Uterus (tissue), 2 donors: Measurements from ENCODE around the gene TPH2.

Experiments used
- POLR2A ChIP-seq, 2 donors: fragments of 450-650 bp; IDR thresholded peaks; one replicate each; pipeline ENCODE4 v1.6.1; 2016; ENCODE audit warnings: antibody characterized with exemption in 2 of 2, mild to moderate bottlenecking in 1 of 2, moderate library complexity in 1 of 2
- TF ChIP-seq, protein P1 (sequence below), 4 experiments: fragments of 200-600 bp in 2 of 4; fragments of 450-650 bp in 2 of 4; sonication (generic) in 2 of 4; IDR thresholded peaks; one replicate each; pipeline ENCODE4 v1.5.1; 2016 to 2019; ENCODE audit warnings: antibody characterized with exemption in 4 of 4, mild to moderate bottlenecking in 2 of 4, moderate library complexity in 1 of 4

DNA sequence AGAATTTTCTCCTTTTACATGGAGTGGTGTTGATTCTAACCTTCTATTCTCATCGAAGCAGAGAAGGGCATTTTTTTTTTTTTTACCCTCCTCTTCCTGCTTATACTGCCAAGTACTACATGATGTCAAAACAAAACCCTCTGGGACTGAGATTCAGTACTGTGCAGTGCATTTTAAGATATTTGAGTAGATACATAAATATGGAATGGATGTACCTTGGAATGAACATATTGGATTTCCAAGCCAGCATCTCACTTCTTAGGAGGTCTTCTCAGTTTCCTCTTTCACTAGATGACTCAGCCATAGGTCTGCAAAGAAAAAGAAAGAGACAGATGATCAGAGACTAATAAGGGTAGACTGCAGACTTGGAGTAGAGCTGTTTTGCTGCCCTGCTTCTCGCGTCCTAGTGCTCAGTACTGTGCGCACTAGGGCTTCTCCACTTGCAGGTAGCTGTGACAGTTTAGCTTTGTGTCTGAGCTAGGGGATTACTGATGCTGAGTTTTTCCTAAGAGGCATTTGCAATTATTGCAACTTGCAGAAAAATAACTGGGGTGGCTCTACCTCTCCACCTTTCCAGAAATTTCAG lies 20.4 kb downstream of the TPH2 start:
- TF ChIP-seq, protein P1, sequence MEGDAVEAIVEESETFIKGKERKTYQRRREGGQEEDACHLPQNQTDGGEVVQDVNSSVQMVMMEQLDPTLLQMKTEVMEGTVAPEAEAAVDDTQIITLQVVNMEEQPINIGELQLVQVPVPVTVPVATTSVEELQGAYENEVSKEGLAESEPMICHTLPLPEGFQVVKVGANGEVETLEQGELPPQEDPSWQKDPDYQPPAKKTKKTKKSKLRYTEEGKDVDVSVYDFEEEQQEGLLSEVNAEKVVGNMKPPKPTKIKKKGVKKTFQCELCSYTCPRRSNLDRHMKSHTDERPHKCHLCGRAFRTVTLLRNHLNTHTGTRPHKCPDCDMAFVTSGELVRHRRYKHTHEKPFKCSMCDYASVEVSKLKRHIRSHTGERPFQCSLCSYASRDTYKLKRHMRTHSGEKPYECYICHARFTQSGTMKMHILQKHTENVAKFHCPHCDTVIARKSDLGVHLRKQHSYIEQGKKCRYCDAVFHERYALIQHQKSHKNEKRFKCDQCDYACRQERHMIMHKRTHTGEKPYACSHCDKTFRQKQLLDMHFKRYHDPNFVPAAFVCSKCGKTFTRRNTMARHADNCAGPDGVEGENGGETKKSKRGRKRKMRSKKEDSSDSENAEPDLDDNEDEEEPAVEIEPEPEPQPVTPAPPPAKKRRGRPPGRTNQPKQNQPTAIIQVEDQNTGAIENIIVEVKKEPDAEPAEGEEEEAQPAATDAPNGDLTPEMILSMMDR (IDR thresholded peaks at IDR 0.05) = no peak
- TF ChIP-seq POLR2A (IDR thresholded peaks at IDR 0.05) = no peak
